PFSK-1 (cell line): ENCODE data around the gene SEMA3F.

ENCODE experiments used
- FOXP2 ChIP-seq: optimal IDR thresholded peaks from 2 replicates; pipeline ENCODE3; 2011; ENCODE audit warnings: borderline replicate concordance, control low read depth, inconsistent platforms; ENCODE audit not compliant: insufficient read depth; ENCODE audit errors: extremely low read length, extremely low read depth
- POLR2AphosphoS5 ChIP-seq: IDR thresholded peaks from 2 replicates; pipeline ENCODE4 v1.6.1; 2012; ENCODE audit warnings: low read depth, mild to moderate bottlenecking, control low read depth, low read length, moderate library complexity
- SIN3A ChIP-seq: IDR thresholded peaks from 2 replicates; pipeline ENCODE4 v1.6.1; 2012; ENCODE audit warnings: mild to moderate bottlenecking, low read length, moderate library complexity, borderline replicate concordance; ENCODE audit not compliant: insufficient read depth
- TAF1 ChIP-seq: IDR thresholded peaks from 2 replicates; pipeline ENCODE4 v1.6.1; 2012; ENCODE audit warnings: low read length, control low read depth, borderline replicate concordance; ENCODE audit not compliant: insufficient read depth
- TF ChIP-seq, protein P1 (sequence below), 2 experiments: IDR thresholded peaks; 2 replicates each; pipeline versions ENCODE4 v1.6.1 to v1.8.0; 2011 to 2012; ENCODE audit warnings: low read depth in 2 of 2, low read length in 2 of 2, control low read depth in 1 of 2, inconsistent platforms in 1 of 2, mild to moderate bottlenecking in 1 of 2, moderate library complexity in 1 of 2; ENCODE audit not compliant: insufficient read depth in 1 of 2

The SEMA3F gene

DNA sequence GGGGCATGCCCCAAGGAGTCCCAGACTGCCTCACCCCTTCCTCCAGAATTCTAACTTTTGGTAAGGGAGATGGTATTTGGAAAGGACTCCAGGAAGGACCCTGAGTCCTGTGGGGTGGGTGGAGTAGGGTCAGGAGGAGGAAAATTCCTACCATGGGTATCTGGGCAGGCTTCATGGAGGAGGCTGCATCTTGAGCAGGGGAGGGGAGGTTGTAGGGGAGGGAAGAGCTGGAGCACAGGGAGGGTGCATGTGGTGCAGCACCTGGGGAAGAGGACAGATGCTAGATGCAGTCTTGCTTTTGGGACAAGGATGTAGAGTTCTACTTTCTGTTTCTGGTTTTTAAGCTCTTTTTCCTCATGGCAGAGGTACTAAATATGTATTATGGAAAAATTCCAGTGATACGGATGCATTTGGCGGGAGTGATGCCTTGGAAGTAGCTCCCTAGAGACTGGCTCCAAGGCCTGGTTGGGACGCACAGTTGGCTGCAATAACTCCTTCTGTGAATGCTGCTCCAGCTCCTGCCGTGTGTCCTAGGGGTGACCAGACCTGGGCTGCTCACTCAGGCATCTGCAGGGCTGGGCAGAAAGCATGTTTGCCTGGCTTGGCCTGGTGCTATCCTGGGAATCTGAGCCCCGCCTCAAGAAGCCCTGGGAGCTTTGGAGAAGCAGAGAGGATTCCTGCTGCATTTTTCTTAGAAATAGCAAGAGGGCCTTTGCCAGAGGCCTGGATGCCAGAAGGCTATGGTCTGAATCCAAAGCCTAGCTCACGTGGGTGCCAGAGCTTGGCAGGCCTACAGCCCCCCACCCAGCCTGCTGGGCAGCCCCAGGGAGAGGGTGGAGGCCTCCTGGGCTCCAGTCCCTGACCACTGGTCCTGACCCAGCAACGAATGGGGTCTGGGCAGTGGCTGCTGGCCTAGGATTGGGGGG lies 10.1 kb downstream of the SEMA3F start:
- no peak for TF ChIP-seq TAF1
- TF ChIP-seq, protein P1, sequence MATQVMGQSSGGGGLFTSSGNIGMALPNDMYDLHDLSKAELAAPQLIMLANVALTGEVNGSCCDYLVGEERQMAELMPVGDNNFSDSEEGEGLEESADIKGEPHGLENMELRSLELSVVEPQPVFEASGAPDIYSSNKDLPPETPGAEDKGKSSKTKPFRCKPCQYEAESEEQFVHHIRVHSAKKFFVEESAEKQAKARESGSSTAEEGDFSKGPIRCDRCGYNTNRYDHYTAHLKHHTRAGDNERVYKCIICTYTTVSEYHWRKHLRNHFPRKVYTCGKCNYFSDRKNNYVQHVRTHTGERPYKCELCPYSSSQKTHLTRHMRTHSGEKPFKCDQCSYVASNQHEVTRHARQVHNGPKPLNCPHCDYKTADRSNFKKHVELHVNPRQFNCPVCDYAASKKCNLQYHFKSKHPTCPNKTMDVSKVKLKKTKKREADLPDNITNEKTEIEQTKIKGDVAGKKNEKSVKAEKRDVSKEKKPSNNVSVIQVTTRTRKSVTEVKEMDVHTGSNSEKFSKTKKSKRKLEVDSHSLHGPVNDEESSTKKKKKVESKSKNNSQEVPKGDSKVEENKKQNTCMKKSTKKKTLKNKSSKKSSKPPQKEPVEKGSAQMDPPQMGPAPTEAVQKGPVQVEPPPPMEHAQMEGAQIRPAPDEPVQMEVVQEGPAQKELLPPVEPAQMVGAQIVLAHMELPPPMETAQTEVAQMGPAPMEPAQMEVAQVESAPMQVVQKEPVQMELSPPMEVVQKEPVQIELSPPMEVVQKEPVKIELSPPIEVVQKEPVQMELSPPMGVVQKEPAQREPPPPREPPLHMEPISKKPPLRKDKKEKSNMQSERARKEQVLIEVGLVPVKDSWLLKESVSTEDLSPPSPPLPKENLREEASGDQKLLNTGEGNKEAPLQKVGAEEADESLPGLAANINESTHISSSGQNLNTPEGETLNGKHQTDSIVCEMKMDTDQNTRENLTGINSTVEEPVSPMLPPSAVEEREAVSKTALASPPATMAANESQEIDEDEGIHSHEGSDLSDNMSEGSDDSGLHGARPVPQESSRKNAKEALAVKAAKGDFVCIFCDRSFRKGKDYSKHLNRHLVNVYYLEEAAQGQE (IDR thresholded peaks at IDR 0.05; ENCODE audit: insufficient read depth in 1 of 2, low read depth in 2 of 2, low read length in 2 of 2) = no peak
- no peak for TF ChIP-seq SIN3A
- TF ChIP-seq POLR2AphosphoS5 = no peak
- TF ChIP-seq FOXP2 = no peak

DNA sequence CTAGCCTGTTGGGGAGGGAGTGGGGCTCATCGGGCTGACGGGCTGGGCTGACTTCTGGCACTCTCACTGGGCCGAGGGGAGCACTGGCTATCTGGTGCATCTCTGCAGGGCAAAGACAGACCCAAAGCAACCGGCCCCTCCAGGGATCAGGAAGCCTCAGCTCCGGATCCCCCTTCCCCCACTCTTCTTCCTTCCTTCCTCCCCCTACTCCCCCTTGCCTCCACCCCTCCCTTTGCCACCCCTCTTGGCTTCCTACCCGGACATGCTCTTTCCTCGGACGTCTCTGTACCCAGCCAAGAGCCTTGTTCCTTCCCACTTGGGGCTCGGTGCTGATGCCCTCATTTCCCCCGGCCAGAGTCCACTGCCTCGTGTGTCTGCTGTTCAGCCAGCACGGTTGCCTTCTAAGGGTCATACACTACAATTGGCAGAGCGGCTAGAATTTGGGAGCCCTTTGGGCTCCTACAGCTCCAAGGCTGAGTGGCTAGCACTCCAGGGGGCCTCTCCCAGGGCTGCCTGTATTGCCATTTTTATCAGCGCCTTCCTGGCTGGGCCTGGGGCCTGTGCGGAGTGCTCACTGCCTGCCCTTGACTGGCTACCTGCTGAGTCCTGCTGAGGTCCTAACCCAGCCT lies 10.9 kb downstream of the SEMA3F start:
- TF ChIP-seq SIN3A (no peak), POLR2AphosphoS5 (no peak), TAF1 (no peak)

DNA sequence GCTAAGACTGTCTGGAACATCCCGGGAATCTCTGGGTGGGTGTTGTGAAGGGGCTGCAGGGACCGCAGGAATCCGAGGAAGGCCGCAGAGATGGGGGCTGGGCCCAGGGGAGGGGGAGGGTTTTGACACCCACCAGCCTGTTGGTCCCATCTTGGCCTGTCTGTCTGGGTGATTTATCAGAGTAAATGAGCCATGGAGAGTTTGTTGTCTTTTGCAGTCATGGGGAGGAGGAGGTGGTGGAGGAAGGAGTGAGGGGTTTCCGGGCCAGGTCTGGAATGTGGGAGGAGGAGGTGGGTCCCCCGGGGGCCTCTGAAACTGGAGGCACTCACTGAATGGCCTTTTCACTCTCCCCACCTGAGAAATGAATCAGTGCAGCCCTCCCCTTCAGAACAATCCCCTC lies 11.5 kb downstream of the SEMA3F start:
- TF ChIP-seq, protein P1 (IDR thresholded peaks at IDR 0.05; ENCODE audit: insufficient read depth in 1 of 2, low read depth in 2 of 2, low read length in 2 of 2) = no peak
- TF ChIP-seq FOXP2 (no peak), POLR2AphosphoS5 (no peak)

DNA sequence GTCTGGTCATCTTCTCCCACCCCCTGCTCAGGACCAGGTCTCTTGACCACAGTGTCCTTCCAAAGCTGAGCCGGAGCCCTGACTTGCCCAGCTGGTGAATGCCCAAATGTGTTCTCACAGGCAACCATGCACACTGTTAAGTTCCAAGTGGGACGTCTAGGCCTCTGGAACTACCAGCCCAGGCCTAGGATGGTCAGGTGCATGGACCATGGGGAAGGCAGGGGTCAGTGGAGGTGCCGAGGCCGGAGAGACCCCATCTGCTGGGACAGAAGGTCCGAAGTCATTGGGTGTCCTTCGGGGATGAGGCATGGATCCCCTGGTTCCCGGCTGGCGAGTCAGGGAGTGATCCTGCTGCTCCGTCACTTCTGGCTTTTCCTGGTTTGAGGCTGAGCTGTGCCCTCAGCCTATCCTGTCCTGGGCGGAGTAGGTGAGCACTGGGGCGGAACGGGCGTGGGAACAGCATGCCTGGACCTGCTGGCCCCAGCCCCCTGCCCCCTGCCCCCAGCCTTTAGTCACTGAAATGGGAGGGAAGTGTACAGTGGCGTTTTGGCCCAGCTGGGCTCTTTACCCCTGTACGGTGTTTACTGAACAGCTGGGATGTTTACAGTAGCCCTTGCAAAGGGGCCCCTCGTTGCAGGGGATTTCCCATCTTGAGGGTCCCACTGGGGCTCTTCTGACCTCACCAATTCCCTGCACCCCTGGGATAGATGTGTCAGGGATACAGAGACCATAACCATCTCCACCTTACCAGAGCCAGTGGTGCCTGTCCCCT lies 12.1 kb downstream of the SEMA3F start:
- no peak for TF ChIP-seq TAF1
- TF ChIP-seq POLR2AphosphoS5 = no peak
- no peak for TF ChIP-seq SIN3A
- TF ChIP-seq, protein P1 (IDR thresholded peaks at IDR 0.05; ENCODE audit: insufficient read depth in 1 of 2, low read depth in 2 of 2, low read length in 2 of 2) = no peak
- no peak for TF ChIP-seq FOXP2

DNA sequence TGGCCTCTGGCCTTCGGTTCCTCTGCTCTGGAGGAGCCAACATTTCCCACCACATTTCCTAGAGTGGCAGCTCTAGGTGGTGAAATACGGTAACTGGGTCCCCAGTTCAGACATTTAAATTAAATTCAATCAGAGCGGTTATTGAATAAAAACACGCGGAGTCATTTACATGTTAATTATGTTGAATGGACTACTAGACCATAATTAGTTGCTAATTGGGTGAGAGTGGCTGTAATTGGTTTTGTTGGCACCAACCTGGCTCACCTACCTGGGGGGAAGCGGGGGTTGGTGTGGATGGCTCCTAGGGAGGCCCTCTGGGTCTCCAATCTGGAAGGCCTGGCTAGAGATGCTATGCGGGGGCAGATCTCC lies 12.7 kb downstream of the SEMA3F start:
- TF ChIP-seq SIN3A = no peak
- TF ChIP-seq FOXP2 = no peak
- no peak for TF ChIP-seq POLR2AphosphoS5
- no peak for TF ChIP-seq TAF1
- TF ChIP-seq, protein P1 (IDR thresholded peaks at IDR 0.05; ENCODE audit: insufficient read depth in 1 of 2, low read depth in 2 of 2, low read length in 2 of 2) = no peak
